Pulmonary artery endothelial cell (primary cell): ENCODE data around the gene COL5A2. TPM values are rescaled to one million over a fixed set of nuclear protein-coding genes. Genes with fewer than 3 reads are reported as not detected.

Experiments used
- DNase-seq: peaks from one replicate; pipeline ENCODE4 v3.0.0-alpha.2; 2011; ENCODE audit warnings: low read depth, low spot score
- total RNA-seq: library from RNA; depleted of rRNA; stranded (reverse); fragments of >200 nt; gene quantifications from 2 replicates; pipeline ENCODE4 v1.2.3, GENCODE V29; 2014

COL5A2 gene
- total RNA-seq, 1 donor from 2014 or later: 188 TPM

DNA sequence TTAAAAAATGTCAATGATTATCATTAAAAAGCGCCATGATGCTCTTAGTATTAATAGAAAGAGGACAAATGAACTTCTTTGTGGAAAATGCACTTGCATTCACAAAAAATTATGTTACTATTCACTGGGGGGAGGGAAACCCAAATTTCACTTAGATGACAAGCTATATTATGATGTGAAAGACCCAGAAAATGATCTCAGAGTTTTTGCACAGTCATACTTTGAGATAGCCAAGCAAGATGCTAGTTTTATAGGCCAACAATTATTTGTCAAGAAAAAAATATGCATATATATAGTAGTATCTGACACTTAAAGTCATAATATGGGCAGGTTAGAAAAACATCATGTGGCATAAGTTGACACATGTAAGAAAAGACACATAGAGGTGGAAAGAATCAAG lies 31.6 kb downstream of the COL5A2 start:
- DNase-seq: no peak

DNA sequence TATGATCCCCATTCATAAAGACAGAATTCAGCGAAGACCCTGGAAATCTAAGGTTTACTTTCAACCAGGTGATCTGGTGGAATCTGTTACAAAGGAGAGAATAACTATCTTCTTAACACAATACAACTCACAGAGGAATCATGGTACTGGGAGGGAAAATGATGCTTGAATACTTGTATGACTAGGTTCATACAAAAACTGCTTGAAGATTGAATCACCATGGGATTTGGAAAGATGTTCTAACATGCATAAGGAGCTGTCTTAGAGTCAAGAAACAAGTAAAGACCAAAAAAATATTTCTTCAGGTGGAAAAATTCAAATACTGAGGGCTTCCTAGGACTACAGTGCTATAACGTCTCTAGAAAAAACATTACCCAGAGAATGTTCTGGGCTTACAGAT lies 32.2 kb downstream of the COL5A2 start:
- no peak for DNase-seq

DNA sequence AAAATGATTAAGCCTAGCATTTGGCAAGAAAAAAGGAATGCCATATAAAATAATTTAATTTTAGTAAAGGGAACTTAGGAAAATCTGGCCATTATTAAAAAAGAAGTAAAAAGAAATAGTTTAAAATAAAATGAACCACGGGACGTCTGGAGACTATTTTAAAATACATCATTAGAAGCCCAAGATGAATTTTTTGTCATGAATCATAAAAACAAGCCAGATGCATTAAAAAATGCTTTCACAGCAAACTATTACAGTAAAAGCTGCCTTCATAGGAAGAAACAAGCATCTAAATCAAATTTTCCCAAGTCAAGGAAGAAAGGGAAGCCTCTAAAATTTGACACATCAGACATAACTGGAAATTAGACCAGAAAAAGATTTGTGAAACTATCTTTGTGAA lies 33.0 kb downstream of the COL5A2 start:
- no peak for DNase-seq

DNA sequence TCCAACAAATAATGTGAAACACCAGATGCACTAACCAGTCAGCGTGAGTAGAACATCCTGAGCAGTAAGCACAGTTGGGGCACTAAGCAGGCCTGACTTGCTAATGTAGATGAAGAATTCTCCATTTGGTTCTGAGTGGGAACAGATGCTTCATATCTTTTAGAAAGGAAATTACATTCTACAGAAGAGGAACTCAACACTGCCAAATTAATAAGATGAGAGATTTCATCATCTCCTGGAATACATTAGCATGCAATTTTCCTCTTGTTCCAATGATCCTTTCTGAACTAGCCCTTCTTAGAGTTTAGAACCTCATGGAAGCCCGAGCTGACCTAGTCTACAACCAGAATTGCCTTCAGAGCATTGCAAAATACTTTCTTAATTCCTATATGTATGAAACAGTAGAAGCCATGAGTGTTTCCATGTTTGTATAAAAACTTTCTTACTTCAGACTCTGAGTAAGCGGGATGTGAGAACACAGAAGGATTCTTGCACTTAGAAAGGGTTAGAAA lies 34.8 kb downstream of the COL5A2 start:
- DNase-seq: no peak

DNA sequence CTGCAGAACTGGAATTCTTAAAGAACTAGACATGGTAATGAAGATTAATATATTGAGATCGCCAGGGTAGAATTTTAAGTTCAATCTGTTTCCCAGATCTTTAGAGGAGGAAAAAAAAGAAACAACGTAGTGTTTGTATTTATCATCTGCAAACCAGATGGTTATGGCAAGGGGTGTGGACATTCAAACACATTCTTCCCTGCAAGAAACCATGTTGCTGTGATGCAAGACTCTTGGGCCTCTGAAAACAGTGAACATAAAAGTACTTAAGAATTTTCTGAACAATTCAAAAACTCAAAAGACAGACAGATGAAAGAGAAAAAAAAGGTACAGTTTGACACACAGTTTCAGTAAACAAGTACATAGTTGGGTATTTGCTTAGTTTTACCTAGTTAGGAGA lies 35.6 kb downstream of the COL5A2 start:
- DNase-seq: no peak

DNA sequence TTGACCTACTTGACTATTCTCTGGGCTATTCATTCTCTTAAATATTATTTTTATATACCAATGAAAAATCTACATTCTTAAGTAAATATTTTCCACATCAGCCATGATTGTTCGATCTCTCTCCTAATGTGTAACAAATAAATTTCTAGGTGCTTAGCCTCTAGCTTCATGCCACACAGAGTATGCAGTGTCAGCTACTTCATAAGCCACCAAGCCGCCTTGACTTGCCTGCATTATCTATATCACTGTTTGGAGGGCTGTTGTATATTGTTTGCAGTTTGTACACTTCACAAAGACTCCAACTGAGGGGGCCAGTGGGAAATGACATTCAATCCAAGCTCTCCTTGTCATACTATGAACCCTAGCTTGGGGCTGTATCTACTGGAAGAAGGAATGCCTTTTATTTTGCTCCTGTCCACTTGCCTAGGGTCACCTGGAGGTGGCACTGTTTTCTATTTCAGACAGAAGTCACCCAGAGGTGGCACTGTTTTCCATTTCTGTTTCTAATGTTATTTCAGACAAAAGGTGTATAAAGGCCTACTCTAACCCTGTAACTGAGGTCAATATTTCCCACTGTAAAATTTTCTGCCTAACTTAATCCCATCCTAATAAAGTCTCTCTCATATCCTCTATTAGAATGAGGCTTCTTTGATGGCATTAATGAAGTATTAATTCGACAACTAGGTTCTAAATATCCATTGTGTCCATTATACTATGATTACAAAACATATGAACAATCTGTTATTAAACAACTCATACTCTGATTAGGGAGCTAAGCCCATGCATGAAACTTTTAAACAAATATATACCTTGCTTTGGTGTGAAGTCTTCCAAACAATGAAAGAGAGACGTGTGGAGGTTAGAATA lies 36.4 kb downstream of the COL5A2 start:
- DNase-seq: no peak

DNA sequence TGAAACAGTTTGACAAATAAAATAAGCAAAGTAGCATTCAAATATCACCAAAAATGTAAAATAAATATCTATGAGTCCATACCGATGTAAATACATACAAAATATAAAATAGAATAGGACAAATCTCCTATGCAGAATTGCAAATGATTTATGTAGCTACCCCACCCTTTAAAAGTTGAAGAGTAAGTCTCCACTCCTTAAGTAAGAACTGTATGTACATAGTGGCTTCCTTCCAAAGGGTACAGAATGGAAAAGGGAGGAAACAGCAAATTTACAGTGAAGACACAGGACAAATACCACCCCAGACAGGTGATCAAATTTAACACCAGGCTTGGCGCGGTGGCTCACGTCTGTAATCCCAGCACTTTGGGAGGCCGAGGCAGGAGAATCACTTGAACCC lies 40.8 kb downstream of the COL5A2 start:
- DNase-seq: no peak

DNA sequence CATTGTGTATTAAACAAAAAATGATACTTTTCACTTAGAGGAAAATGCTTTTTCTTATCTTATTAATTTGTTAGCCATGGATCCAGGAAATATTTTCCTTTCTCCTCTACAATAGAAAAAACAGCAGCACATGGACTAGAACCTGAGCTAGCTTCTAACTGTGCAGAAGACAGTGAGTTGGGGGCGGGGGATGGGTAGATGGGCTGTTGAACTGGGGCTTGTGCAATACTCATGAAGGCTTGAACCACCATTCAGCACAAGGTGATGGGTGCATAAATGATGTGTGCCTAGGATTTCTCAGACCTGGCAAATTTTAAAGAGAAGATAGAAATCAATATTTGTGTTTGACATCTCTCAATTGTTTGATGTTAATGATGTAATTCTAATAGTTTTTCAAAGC lies 42.0 kb downstream of the COL5A2 start:
- no peak for DNase-seq

DNA sequence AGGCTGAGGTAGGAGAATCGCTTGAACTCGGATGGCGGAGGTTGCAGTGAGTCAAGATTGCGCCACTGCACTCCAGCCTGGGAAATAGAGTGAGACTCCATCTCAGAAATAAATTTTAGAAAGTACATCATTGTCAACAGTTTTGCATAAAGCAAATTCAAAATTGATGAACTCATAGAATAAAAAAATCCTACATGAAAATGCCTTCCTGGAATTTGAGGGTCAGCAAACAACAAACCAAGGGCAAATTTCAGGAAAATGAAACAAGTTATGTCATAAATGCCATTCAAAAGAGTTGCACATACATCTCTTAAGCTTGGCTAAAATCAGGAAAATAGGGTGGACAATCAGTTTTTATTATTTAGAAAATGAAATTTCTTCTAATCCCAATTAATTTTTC lies 45.1 kb downstream of the COL5A2 start:
- no peak for DNase-seq

DNA sequence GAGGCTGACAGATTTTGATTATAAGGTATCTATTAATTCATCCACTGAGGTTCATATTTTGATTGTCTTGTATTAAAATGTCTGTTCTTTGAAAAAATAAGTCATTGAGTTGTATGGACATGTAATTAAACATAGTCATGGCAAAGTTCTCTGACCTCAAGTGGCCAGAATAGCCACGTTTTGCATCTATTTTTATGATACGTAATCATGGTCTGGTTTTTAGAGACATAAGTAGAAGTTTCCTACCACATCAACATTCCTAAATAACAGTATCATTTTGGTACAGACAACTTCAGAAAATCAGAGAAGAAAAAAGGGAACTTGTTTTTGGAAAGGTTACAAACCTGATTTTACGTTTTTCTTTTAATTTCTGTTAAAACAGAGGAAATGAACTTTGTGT lies 47.6 kb downstream of the COL5A2 start:
- no peak for DNase-seq

DNA sequence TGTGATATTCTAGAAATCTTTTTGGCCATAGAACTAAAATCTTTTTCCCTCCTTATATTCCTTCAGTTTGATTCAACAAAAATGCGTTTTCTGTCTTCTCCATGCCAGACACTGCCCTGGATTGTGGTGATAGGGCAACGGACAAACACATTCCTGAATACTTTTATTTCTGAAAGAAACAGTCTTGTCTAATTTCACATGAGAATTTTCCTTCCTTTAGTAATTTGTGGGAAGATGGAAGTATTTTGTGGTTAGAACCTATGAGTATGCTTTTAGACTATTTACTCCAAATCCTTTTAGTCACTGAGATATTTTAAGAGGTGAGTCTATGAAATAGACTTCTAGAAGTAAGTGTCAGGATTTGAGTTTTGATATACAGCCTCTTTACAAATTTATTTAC lies 49.6 kb downstream of the COL5A2 start:
- no peak for DNase-seq

DNA sequence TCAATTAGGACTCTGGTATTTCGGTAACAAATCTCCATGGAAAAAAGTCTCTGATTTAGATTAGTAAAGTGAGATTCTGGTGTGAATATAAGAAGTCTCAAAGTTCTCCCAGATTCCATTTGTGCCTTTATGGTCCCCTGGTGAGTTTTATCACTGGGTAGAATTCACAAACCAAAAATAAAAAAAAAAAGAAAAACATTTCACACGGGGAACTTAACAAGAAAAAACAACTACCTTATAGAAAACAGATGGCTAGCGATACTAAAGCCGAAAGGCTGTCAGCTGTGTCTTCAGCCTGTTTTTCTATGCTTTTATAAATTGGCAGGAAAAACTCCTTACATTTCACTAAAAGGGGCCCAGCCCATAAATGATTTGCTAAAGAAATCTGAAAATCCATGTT lies 50.6 kb downstream of the COL5A2 start:
- no peak for DNase-seq

DNA sequence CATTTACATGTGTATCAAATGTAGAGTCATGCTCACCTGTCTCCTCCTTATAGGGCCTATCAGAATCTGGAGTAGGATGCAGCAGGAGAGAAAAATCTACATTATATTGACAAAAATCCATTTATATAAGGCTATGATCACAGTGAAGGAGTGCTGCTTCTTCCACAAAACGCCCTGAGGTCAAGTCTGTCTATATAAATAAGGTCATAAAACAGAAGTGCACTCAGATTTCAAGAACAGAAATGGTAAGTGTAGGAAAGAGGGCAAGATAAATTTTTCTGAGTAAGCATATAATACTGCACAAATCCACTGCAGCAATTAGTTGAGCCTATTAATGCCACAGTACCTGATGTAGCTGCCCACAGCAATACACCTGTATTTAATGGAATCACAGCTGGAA lies 51.8 kb downstream of the COL5A2 start:
- no peak for DNase-seq

DNA sequence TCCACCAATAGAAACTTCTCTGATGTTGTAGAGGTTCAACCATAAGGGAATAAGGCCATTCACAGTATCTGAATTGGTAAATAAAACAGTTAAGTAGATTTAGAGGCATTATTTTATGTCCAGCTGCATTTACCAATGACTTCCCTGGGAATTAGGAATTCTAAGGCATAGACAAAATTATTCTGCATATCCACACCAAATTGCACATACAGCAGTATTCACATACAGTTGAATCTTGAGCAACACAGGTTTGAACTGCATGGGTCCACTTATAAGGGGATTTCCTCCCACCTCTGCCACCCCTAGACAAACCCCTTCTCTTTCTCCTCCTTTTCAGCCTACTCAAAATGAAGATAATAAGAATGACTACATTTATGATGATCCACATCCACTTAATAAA lies 54.4 kb downstream of the COL5A2 start:
- no peak for DNase-seq

DNA sequence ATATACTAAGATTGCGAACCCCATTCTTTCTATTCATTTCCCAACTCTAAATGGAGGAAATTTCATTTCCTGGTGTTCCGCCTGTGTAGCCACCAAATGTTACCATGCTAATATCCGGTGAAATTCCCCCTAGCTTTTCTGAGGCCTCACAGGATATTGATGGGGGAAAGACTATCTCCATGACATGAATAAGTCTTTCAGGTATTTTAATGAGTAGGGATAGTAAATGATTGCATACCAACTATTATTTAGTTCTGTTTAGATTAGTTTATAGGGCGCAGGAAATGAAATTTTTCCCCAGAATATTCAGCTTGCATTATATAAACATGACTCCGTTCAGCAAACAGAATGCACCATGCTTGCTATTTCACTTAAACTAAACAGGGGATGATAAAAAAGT lies 55.4 kb downstream of the COL5A2 start:
- DNase-seq: no peak

DNA sequence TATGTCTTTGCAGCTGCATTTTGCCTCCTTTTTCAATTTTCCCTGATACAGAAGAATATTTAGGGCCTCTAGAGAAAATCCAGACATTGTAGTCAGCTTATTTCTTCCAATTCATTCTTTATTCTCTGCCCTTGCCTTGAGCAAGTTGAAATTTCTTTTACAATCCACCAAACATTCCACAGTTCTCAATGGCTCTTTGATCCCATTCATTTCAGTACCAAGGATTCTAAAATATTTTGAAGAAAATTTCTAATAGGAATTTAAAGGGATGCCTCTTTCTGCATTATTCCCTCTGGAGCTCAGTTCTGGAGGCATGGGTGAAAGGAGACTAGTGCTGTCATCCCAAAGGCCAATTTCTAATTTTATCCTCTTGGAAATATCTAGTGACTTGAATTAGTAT lies 61.2 kb downstream of the COL5A2 start:
- DNase-seq: no peak

DNA sequence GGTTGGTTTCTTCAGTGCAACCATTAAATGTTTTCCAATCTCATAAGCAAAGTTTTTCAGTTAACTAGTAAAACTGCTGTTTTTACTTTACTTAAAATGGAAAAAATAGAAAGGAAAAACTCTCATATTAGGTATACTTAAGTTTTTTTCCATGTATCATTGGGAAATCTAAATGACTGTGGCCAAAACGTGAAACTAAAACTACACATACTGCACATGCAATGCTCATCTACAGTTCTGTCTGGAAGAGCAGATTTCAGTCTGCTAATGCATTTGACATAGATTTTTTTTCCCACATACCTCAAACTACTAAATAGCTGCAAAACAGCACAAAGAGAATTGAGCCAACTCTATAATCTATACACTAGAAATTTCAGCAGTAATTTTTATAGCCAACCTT lies 62.6 kb downstream of the COL5A2 start:
- DNase-seq: no peak

DNA sequence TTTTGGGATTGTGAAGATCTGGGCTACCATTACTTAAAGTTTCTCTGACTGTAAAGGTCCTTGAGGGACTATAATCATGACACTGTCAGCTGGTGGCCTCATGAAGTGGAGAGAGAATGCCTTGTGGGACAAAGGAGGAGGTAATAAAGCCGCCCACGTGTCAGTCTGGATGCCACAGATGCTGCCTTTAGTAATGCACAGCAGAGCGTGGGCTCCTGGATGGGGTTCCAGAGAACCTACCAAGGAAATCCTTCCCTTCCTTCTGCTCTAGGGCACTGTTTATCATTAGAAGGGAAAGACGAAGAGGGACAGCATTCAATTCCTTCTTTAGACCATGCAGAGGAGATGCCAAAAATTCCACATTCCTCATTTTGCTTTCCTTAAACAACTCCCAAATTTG lies 63.5 kb downstream of the COL5A2 start:
- DNase-seq: no peak

DNA sequence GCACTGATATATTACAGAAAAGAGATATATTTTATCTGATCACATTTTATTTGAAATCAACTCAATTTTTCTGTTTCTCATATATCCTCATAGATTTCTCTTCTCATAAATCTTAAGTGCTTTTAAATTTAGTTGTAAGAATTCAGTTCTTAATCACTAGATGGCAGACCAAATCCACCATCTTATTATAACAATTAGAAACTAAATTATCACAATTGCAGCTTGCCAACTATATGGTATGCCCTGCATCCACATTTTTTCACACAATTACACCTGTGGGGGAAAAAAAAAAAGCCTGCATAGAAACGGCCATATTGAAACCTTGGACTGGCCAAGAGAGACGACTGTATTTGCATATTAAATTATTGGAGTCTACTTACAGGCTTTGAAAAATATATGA lies 64.4 kb downstream of the COL5A2 start:
- no peak for DNase-seq

DNA sequence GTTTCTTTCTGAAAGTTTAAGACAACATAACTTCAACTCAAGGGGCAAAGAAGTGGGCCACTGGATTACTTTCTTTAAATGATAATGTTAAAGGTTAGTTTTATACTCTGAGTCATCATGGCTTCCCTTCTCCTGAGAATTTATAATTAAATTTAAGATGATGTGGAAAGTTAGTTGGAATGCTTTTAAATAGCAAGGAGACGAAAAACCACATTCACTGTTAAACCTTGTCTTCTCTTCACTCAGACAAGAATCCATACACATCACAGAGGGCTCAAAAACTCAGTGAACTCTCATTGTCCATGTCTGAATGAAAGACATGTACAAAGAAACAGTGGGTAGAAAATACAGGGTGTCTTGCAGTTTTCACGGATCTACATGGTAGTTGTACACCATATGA lies 65.6 kb downstream of the COL5A2 start:
- no peak for DNase-seq

DNA sequence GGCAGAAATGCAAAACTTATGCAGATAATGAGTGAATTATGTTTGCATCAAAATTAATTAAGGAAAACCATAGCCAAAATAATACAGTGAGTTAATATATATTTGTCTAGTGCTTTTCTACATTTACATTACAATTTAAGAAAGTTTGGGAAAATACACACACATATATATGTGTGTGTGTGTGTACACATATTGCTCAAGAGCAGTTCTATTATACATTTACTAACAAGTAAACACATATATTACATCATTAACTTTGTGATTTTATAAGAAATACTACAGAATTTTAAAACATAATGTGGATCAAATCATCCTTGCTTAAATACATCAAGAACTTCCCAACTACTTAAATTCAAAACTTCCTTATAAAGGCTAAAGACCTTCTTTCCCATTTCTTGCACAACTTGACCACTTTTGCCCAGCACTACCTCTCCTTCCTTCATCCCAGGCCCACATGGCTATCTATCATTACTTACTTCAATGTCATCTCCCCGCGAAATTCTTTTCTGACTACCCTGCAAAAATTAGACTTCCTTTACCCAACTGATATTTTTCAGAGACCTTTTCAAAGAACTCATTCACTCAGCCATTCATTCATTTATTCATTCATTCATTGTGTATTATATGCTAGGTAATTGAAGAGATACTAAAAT lies 68.4 kb downstream of the COL5A2 start:
- DNase-seq: no peak

DNA sequence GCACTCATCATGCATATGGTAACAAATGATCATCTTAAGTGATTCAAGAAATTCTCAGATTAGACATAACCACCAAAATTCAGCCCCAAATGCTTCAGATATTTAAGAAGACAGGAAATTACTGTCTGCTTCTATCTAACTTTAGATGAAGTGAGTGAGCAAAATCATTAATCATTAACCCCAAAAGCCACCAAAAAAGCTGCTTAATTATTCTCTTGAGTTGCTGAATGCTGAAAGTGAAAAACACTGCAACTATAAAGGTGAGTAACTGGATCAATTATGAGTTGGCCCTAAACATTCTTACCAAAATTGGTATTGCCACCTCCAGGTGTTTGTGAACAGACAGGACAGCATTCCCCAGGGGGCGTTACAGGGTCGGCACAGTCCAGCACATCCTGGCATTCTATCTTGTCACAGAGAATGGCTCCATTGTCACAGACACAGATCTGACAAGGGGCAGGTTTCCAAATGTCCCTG lies 69.6 kb downstream of the COL5A2 start:
- DNase-seq: no peak

DNA sequence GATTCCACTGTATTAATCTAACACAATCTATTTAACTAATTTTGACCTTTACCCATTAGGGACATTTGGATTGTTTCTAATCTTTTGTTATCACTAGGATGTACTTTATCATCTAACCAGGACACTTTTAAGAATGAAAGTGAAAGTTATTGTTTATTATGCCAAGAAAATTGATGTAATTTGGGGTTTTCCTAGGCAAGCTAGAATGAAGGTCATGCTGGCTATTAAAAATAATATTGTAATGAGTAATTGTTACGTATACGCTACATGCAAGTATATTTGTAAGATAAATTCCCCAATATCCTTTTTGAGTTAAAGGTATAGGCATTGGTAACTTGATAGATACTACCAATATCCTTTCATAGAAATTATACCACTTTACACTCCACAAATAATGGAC lies 74.6 kb downstream of the COL5A2 start:
- DNase-seq: no peak
